SK-N-SH treated with all-trans-retinoic acid at 6 μM for 48 hours (cell line): ENCODE data around the gene PDCD6IP.
"Not testable (repeated sequence)": the region's sequence is repeated elsewhere in the genome, so short reads cannot be mapped to it uniquely, and the experiment has no call there.

Experiments used
- ATAC-seq: fragments of 200-7000 bp; cut with Tn5 transposase; 3 replicates; pipeline ENCODE4 v1.9.1; 2020; ENCODE audit warnings: mild to moderate bottlenecking, moderate library complexity
- ARNTL ChIP-seq: fragments of 450-650 bp; formaldehyde crosslinking; IDR thresholded peaks from 2 replicates; pipeline ENCODE4 v1.5.0; 2020; ENCODE audit warnings: low read depth, mild to moderate bottlenecking, moderate library complexity, borderline replicate concordance
- BACH2 ChIP-seq: fragments of 250-450 bp; sonication (Bioruptor Pico); IDR thresholded peaks from 2 replicates; pipeline ENCODE4 v1.9.0; 2021; ENCODE audit warnings: mild to moderate bottlenecking, borderline replicate concordance
- ESRRG ChIP-seq: fragments of 250-450 bp; sonication (Bioruptor Pico); IDR thresholded peaks from 2 replicates; pipeline ENCODE4 v1.6.1; 2021; ENCODE audit warnings: mild to moderate bottlenecking
- ISL1 ChIP-seq: fragments of 250-450 bp; sonication (Bioruptor Pico); IDR thresholded peaks from 2 replicates; pipeline ENCODE4 v2.1.2; 2022; ENCODE audit warnings: mild to moderate bottlenecking, moderate library complexity
- PPARA ChIP-seq: fragments of 250-450 bp; sonication (Bioruptor Pico); IDR thresholded peaks from 2 replicates; pipeline ENCODE4 v1.5.0; 2020; ENCODE audit warnings: mild to moderate bottlenecking, borderline replicate concordance
- RARB ChIP-seq: fragments of 250-450 bp; sonication (Bioruptor Pico); IDR thresholded peaks from 2 replicates; pipeline ENCODE4 v1.8.0; 2021; ENCODE audit warnings: mild to moderate bottlenecking, moderate library complexity
- SNAI2 ChIP-seq: fragments of 250-450 bp; sonication (Bioruptor Pico); IDR thresholded peaks from 2 replicates; pipeline ENCODE4 v1.5.0; 2020; ENCODE audit warnings: mild to moderate bottlenecking, moderate library complexity
- TCF4 ChIP-seq: fragments of 250-450 bp; sonication (Bioruptor Pico); IDR thresholded peaks from 2 replicates; pipeline ENCODE4 v1.8.0; 2021; ENCODE audit warnings: mild to moderate bottlenecking, moderate library complexity, borderline replicate concordance
- TOX ChIP-seq: fragments of 250-450 bp; sonication (Bioruptor Pico); IDR thresholded peaks from 2 replicates; pipeline ENCODE4 v1.8.0; 2021; ENCODE audit warnings: mild to moderate bottlenecking, moderate library complexity, borderline replicate concordance
- ZFP30 ChIP-seq: fragments of 450-650 bp; formaldehyde crosslinking; IDR thresholded peaks from 2 replicates; pipeline ENCODE4 v1.5.0; 2022; ENCODE audit warnings: mild to moderate bottlenecking, moderate library complexity
- ZNF565 ChIP-seq: fragments of 450-650 bp; formaldehyde crosslinking; conservative IDR thresholded peaks from 2 replicates; pipeline ENCODE4 v1.5.0; 2020; ENCODE audit warnings: low read depth, mild to moderate bottlenecking, moderate library complexity
- ZNF70 ChIP-seq: fragments of 450-650 bp; formaldehyde crosslinking; IDR thresholded peaks from 2 replicates; pipeline ENCODE4 v1.5.0; 2020; ENCODE audit warnings: mild to moderate bottlenecking, moderate library complexity
- ZNF8 ChIP-seq: fragments of 450-650 bp; formaldehyde crosslinking; IDR thresholded peaks from 2 replicates; pipeline ENCODE4 v1.5.0; 2020; ENCODE audit warnings: mild to moderate bottlenecking, moderate library complexity
- TF ChIP-seq, protein P1 (sequence below): fragments of 250-450 bp; sonication (Bioruptor Pico); IDR thresholded peaks from 2 replicates; pipeline ENCODE4 v1.5.1; 2021; ENCODE audit warnings: mild to moderate bottlenecking, moderate library complexity
- TF ChIP-seq, protein P2 (sequence below): fragments of 250-450 bp; sonication (Bioruptor Pico); IDR thresholded peaks from 2 replicates; pipeline ENCODE4 v1.5.1; 2020; ENCODE audit warnings: low read depth, mild to moderate bottlenecking, moderate library complexity
- TF ChIP-seq, protein P3 (sequence below): fragments of 250-450 bp; sonication (Bioruptor Pico); IDR thresholded peaks from 2 replicates; pipeline ENCODE4 v1.5.0; 2020; ENCODE audit warnings: mild to moderate bottlenecking, moderate library complexity
- TF ChIP-seq, protein P4 (sequence below): fragments of 250-450 bp; sonication (Bioruptor Pico); IDR thresholded peaks from 2 replicates; pipeline ENCODE4 v1.8.0; 2020; ENCODE audit warnings: mild to moderate bottlenecking, moderate library complexity, borderline replicate concordance
- TF ChIP-seq, protein P5 (sequence below): fragments of 250-450 bp; sonication (Bioruptor Pico); IDR thresholded peaks from 2 replicates; pipeline ENCODE4 v1.8.0; 2021; ENCODE audit warnings: low read depth, mild to moderate bottlenecking, moderate library complexity, borderline replicate concordance

PDCD6IP gene

DNA sequence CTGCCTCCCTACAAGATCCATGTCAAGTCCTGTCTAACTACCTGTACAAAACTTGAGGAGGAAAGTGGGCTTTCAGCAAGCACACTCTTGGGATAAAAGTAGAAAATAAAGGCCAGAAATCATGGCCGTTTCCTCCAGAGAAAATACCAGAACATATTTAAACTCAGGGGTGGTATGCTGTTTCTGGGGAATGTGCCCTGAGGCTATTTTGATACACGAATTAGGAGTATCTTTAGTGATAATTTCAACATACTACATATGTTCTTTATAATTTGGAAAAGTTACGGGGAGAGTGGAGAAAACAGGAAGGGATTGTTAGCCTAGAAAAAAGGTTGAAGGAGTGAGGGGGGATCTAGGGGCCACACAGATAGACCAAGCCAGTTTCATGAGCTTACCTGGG lies 18.7 kb upstream of the PDCD6IP start:
- no peak for TF ChIP-seq ARNTL
- TF ChIP-seq, protein P1, sequence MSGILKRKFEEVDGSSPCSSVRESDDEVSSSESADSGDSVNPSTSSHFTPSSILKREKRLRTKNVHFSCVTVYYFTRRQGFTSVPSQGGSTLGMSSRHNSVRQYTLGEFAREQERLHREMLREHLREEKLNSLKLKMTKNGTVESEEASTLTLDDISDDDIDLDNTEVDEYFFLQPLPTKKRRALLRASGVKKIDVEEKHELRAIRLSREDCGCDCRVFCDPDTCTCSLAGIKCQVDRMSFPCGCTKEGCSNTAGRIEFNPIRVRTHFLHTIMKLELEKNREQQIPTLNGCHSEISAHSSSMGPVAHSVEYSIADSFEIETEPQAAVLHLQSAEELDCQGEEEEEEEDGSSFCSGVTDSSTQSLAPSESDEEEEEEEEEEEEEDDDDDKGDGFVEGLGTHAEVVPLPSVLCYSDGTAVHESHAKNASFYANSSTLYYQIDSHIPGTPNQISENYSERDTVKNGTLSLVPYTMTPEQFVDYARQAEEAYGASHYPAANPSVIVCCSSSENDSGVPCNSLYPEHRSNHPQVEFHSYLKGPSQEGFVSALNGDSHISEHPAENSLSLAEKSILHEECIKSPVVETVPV (CRISPR knock-in tag), result no peak
- TF ChIP-seq ZNF565 (CRISPR knock-in tag), result no peak
- TF ChIP-seq ISL1 (CRISPR knock-in tag), result no peak
- TF ChIP-seq, protein P2, sequence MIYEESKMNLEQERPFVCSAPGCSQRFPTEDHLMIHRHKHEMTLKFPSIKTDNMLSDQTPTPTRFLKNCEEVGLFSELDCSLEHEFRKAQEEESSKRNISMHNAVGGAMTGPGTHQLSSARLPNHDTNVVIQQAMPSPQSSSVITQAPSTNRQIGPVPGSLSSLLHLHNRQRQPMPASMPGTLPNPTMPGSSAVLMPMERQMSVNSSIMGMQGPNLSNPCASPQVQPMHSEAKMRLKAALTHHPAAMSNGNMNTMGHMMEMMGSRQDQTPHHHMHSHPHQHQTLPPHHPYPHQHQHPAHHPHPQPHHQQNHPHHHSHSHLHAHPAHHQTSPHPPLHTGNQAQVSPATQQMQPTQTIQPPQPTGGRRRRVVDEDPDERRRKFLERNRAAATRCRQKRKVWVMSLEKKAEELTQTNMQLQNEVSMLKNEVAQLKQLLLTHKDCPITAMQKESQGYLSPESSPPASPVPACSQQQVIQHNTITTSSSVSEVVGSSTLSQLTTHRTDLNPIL (CRISPR knock-in tag), result no peak
- TF ChIP-seq, protein P3, sequence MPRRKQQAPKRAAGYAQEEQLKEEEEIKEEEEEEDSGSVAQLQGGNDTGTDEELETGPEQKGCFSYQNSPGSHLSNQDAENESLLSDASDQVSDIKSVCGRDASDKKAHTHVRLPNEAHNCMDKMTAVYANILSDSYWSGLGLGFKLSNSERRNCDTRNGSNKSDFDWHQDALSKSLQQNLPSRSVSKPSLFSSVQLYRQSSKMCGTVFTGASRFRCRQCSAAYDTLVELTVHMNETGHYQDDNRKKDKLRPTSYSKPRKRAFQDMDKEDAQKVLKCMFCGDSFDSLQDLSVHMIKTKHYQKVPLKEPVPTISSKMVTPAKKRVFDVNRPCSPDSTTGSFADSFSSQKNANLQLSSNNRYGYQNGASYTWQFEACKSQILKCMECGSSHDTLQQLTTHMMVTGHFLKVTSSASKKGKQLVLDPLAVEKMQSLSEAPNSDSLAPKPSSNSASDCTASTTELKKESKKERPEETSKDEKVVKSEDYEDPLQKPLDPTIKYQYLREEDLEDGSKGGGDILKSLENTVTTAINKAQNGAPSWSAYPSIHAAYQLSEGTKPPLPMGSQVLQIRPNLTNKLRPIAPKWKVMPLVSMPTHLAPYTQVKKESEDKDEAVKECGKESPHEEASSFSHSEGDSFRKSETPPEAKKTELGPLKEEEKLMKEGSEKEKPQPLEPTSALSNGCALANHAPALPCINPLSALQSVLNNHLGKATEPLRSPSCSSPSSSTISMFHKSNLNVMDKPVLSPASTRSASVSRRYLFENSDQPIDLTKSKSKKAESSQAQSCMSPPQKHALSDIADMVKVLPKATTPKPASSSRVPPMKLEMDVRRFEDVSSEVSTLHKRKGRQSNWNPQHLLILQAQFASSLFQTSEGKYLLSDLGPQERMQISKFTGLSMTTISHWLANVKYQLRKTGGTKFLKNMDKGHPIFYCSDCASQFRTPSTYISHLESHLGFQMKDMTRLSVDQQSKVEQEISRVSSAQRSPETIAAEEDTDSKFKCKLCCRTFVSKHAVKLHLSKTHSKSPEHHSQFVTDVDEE (CRISPR knock-in tag), result no peak
- TF ChIP-seq TOX (CRISPR knock-in tag), result no peak
- TF ChIP-seq, protein P4, sequence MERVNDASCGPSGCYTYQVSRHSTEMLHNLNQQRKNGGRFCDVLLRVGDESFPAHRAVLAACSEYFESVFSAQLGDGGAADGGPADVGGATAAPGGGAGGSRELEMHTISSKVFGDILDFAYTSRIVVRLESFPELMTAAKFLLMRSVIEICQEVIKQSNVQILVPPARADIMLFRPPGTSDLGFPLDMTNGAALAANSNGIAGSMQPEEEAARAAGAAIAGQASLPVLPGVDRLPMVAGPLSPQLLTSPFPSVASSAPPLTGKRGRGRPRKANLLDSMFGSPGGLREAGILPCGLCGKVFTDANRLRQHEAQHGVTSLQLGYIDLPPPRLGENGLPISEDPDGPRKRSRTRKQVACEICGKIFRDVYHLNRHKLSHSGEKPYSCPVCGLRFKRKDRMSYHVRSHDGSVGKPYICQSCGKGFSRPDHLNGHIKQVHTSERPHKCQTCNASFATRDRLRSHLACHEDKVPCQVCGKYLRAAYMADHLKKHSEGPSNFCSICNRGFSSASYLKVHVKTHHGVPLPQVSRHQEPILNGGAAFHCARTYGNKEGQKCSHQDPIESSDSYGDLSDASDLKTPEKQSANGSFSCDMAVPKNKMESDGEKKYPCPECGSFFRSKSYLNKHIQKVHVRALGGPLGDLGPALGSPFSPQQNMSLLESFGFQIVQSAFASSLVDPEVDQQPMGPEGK, result no peak
- no peak for TF ChIP-seq PPARA (CRISPR knock-in tag)
- TF ChIP-seq ZFP30 (CRISPR knock-in tag), result no peak
- TF ChIP-seq SNAI2 (CRISPR knock-in tag), result no peak
- no peak for TF ChIP-seq ZNF8
- TF ChIP-seq, protein P5, sequence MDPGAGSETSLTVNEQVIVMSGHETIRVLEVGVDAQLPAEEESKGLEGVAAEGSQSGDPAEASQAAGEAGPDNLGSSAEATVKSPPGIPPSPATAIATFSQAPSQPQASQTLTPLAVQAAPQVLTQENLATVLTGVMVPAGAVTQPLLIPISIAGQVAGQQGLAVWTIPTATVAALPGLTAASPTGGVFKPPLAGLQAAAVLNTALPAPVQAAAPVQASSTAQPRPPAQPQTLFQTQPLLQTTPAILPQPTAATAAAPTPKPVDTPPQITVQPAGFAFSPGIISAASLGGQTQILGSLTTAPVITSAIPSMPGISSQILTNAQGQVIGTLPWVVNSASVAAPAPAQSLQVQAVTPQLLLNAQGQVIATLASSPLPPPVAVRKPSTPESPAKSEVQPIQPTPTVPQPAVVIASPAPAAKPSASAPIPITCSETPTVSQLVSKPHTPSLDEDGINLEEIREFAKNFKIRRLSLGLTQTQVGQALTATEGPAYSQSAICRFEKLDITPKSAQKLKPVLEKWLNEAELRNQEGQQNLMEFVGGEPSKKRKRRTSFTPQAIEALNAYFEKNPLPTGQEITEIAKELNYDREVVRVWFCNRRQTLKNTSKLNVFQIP (CRISPR knock-in tag), result no peak
- TF ChIP-seq, all 23 proteins: peak for 0
- ATAC-seq, result no peak

GRCh38 chr3:33781413-33781812 lies 17.0 kb upstream of the PDCD6IP start:
- ATAC-seq, result not testable (repeated sequence)

GRCh38 chr3:33786565-33787327 lies 11.7 kb upstream of the PDCD6IP start:
- peak; percentile 74 for ATAC-seq
- TF ChIP-seq TCF4 (CRISPR knock-in tag), result no peak
- TF ChIP-seq, protein P2 (CRISPR knock-in tag), result no peak
- no peak for TF ChIP-seq TOX (CRISPR knock-in tag)
- TF ChIP-seq BACH2 (CRISPR knock-in tag), result no peak
- no peak for TF ChIP-seq SNAI2 (CRISPR knock-in tag)
- no peak for TF ChIP-seq ESRRG (CRISPR knock-in tag)
- no peak for TF ChIP-seq RARB (CRISPR knock-in tag)
- TF ChIP-seq, protein P5 (CRISPR knock-in tag), result no peak
- TF ChIP-seq ARNTL, result no peak
- TF ChIP-seq ISL1 (CRISPR knock-in tag), result no peak
- TF ChIP-seq, protein P3 (CRISPR knock-in tag), result no peak
- no peak for TF ChIP-seq ZNF70 (CRISPR knock-in tag)
- TF ChIP-seq, protein P4, result no peak
